Bronchial epithelial cell (primary cell): ENCODE data around the gene APEX1. TPM values are rescaled to one million over a fixed set of nuclear protein-coding genes. Genes with fewer than 3 reads are reported as not detected.

Experiments
- DNase-seq: peaks from one replicate; pipeline ENCODE4 v3.0.0-alpha.2; 2010; ENCODE audit warnings: low read depth
- FAIRE-seq: peaks from 2 replicates; lab custom pipeline; 2011; peaks lifted over from hg19 to GRCh38; lab: Jason Lieb, UNC
- H3K27me3 ChIP-seq: 2 replicates; pipeline ENCODE4 v1.5.1; 2011; ENCODE audit warnings: low read length; ENCODE audit not compliant: control insufficient read depth, insufficient read depth
- H3K36me3 ChIP-seq: 2 replicates; pipeline ENCODE4 v1.5.1; 2011; ENCODE audit warnings: low read length; ENCODE audit not compliant: control insufficient read depth, insufficient read depth
- H3K4me3 ChIP-seq: 2 replicates; pipeline ENCODE4 v1.5.1; 2011; ENCODE audit warnings: mild to moderate bottlenecking, low read depth, low read length, control low read depth
- total RNA-seq: library from RNA; depleted of rRNA; stranded (reverse); fragments of >200 nt; gene quantifications from 2 replicates; pipeline ENCODE4 v1.2.1, GENCODE V29; 2014
- TF ChIP-seq, protein P1 (sequence below): IDR thresholded peaks from 2 replicates; pipeline ENCODE4 v1.5.1; 2011; ENCODE audit warnings: mild to moderate bottlenecking, moderate library complexity, low read length, control low read depth, inconsistent platforms; ENCODE audit not compliant: insufficient read depth, severe bottlenecking

The APEX1 gene
- total RNA-seq, 1 donor from 2014 or later = 56.1 TPM

DNA sequence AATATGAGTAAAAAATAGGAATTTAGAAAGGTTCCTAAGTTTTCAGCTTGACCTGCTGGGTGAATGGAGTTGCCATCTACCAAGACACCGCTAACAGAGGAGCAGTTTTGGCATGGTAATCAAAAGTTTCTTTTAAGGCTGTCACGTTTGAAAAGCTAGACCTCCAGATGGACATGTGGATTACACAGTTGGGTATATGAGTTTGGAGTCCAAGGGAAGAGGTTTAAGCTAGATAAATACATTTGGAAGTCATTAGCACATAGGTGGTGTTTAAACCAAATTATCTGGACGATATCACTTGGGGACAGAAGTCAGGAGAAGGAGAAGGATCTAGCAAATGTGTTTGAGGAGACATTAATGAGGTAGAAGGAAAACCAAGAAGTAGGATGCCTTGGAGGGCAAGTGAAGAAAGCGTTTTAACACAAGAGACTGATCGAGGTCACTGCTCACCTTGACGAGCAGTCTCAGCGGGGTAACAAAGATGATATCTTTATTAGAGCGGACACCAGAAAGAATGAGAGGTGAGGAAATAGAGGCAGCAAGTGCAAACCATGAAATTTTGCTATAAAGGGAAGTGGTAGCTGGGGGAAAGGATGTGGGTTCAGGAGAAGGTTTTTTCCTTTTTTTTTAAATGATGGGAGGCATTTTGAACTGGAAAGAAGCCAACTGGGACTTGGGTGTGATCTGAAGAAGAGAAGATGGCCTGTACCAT lies 31.8 kb downstream of the APEX1 start:
- TF ChIP-seq, protein P1, sequence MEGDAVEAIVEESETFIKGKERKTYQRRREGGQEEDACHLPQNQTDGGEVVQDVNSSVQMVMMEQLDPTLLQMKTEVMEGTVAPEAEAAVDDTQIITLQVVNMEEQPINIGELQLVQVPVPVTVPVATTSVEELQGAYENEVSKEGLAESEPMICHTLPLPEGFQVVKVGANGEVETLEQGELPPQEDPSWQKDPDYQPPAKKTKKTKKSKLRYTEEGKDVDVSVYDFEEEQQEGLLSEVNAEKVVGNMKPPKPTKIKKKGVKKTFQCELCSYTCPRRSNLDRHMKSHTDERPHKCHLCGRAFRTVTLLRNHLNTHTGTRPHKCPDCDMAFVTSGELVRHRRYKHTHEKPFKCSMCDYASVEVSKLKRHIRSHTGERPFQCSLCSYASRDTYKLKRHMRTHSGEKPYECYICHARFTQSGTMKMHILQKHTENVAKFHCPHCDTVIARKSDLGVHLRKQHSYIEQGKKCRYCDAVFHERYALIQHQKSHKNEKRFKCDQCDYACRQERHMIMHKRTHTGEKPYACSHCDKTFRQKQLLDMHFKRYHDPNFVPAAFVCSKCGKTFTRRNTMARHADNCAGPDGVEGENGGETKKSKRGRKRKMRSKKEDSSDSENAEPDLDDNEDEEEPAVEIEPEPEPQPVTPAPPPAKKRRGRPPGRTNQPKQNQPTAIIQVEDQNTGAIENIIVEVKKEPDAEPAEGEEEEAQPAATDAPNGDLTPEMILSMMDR = no peak
- DNase-seq (no peak), FAIRE-seq (no peak)
- no peaks in the 10 kb centered on the region for H3K36me3 ChIP-seq
- no peaks in the 10 kb centered on the region for H3K27me3 ChIP-seq
- no peak overlapping the region for H3K4me3 ChIP-seq

DNA sequence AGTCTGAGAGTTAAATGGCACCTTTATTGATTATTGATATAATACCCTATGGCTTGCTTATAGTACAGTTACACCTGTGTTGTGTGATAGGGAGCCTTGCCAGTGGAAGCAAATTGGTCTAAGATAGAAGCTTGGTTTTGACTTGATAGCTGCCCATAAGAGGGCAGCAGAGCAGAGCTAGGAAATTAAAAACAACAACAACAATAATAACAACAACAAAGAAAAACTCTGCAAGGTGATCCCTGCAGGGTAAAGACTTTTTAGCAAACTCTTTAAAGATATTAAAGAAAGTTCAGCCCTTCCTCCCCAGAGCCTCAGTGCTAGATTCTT lies 32.3 kb downstream of the APEX1 start:
- no peaks in the 10 kb centered on the region for H3K36me3 ChIP-seq
- FAIRE-seq (no peak), DNase-seq (no peak)
- TF ChIP-seq, protein P1 = peak; percentile 23
- no peak overlapping the region for H3K4me3 ChIP-seq
- no peaks in the 10 kb centered on the region for H3K27me3 ChIP-seq

DNA sequence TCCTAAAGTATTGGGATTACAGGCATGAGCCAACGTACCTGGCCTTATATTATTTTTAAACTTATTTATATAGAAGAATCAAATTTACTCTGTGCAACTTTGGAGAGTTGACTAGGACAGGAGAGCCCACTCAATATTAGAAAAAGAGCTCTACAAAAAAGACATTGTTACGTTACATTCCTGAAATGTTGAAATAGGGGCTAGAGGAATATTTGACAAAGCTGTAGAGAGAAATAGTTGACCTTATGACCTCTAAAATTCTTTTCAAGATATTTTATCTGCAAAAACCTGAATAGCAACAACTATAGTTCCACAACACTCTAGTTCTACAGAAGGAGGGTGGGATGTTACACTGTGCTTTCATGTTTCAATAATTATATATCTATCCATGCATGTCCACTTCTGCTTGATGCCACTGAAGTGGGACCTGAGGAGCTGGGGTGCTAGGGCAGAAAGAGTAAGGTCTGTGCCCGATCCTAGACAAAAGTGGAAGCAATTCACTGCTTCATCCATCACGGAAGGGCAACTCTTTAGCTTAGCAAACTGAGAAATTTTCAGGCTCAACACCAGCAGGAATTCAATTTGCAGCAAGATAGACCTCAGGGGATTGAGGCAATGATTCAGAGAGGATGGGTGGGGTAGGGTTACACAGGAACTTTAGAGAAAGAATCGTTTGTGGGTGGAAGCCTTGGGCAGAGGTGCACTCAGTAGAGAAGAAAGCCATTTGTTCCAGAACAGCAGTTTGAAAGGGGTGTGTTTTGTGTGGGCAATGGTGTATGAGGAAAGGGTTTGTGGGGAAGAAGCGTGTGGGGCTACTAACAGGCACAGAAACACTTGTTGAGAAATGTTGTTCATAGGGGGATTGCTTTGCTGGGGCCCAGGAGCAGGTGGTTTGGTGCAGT lies 34.3 kb downstream of the APEX1 start:
- TF ChIP-seq, protein P1 = no peak
- FAIRE-seq (peak; percentile 75), DNase-seq (peak; percentile 84)
- no peaks in the 10 kb centered on the region for H3K27me3 ChIP-seq
- H3K4me3 ChIP-seq = no peak overlapping the region
- no peaks in the 10 kb centered on the region for H3K36me3 ChIP-seq

DNA sequence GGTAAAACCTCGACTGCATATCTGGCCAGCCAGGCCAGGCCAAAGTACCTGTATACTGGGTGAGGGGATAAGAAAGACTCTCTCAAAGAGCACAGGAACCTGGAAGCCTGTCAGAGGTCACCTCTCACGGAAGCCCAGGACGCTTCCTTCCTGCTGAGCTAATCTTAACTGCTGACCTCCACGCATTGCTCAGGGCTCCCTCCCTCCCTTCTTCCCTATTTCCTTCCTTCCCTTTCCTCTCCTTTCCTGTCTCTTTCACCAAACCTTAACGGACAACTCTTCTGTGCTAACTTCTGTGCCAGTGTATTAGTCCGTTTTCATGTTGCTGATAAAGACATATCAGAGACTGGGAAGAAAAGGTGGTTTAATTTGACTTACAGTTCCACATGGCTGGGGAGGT lies 35.5 kb downstream of the APEX1 start:
- FAIRE-seq (no peak), DNase-seq (no peak)
- no peaks in the 10 kb centered on the region for H3K27me3 ChIP-seq
- TF ChIP-seq, protein P1 = no peak
- H3K36me3 ChIP-seq = no peaks in the 10 kb centered on the region
- H3K4me3 ChIP-seq = no peak overlapping the region

DNA sequence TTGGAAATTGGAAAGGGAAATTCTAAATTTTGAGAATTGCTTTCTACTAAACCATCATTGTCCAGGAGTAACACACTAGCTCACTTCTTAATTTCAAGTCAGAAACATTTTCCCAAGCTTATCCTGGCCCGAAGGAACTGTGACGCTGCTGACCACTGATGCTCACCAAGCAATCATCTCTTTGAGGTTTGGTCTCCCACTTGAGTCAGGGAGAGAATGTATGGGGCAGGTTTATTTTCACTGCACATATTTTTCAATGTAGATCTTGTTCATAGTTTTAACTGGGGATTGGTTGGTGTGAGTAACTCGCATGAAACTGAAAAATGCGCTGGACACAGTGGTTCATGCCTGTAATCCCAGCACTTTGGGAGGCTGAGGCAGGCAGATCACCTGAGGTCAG lies 37.5 kb downstream of the APEX1 start:
- no peak for FAIRE-seq
- H3K4me3 ChIP-seq = no peak overlapping the region
- no peaks in the 10 kb centered on the region for H3K36me3 ChIP-seq
- TF ChIP-seq, protein P1 = no peak
- no peaks in the 10 kb centered on the region for H3K27me3 ChIP-seq
- DNase-seq = no peak
